ENCODE results near the gene IL12RB2.
"Not testable (repeated sequence)": the region's sequence is repeated elsewhere in the genome, so short reads cannot be mapped to it uniquely, and the experiment has no call there.

DNA sequence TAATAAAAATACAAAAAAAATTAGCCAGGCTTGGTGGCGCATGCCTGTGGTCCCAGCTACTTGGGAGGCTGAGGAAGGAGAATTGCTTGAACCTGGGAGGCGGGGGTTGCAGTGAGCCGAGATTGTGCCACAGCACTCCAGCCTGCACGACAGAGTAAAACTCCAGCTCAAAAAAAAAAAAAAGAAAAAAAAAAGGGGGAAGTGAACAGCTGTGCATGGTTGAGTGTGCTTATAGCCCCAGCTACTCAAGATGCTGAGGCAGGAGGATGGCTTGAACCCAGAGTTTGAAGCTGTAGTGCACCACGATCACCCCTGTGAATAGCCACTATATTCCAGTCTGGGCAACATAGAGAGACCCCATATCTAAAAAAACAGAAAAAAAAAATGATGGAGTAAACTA, 138.3 kb downstream of the IL12RB2 start:
- not testable (repeated sequence) for TF ChIP-seq EZH2 (IDR thresholded peaks at IDR 0.05; ENCODE audit: borderline replicate concordance, low read depth, low read length, severe bottlenecking); POLR2A (IDR thresholded peaks at IDR 0.05; ENCODE audit: low read depth, low read length); GATA2 (IDR thresholded peaks at IDR 0.05; ENCODE audit: insufficient read depth, insufficient read length, low read depth, low read length); MYC (IDR thresholded peaks at IDR 0.05; ENCODE audit: low read depth, low read length); POLR2AphosphoS5 (IDR thresholded peaks at IDR 0.05; ENCODE audit: insufficient read depth, low read depth, low read length); FOS (IDR thresholded peaks at IDR 0.05; ENCODE audit: borderline replicate concordance, insufficient read depth, low read length); JUN (IDR thresholded peaks at IDR 0.05; ENCODE audit: borderline replicate concordance, insufficient read depth, insufficient read length, low read depth)
- TF ChIP-seq, protein P1, sequence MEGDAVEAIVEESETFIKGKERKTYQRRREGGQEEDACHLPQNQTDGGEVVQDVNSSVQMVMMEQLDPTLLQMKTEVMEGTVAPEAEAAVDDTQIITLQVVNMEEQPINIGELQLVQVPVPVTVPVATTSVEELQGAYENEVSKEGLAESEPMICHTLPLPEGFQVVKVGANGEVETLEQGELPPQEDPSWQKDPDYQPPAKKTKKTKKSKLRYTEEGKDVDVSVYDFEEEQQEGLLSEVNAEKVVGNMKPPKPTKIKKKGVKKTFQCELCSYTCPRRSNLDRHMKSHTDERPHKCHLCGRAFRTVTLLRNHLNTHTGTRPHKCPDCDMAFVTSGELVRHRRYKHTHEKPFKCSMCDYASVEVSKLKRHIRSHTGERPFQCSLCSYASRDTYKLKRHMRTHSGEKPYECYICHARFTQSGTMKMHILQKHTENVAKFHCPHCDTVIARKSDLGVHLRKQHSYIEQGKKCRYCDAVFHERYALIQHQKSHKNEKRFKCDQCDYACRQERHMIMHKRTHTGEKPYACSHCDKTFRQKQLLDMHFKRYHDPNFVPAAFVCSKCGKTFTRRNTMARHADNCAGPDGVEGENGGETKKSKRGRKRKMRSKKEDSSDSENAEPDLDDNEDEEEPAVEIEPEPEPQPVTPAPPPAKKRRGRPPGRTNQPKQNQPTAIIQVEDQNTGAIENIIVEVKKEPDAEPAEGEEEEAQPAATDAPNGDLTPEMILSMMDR (IDR thresholded peaks at IDR 0.05; ENCODE audit: extremely low read depth in 1 of 2, insufficient read depth in 1 of 2, low read depth in 1 of 2, low read length in 2 of 2) = not testable (repeated sequence)
- TF ChIP-seq, protein P2, sequence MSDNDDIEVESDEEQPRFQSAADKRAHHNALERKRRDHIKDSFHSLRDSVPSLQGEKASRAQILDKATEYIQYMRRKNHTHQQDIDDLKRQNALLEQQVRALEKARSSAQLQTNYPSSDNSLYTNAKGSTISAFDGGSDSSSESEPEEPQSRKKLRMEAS (IDR thresholded peaks at IDR 0.05; ENCODE audit: insufficient read depth, insufficient read length) = not testable (repeated sequence)

All from endothelial cell of umbilical vein (primary cell).